RPMI8226 (cell line): ENCODE results near the gene NOB1.
"Not testable (repeated sequence)": the region's sequence is repeated elsewhere in the genome, so short reads cannot be mapped to it uniquely, and the experiment has no call there.

Experiments
- DNase-seq: peaks from one replicate; pipeline ENCODE4 v3.0.0-alpha.2; 2015

The NOB1 gene

GRCh38 chr16:69757375-69757774 lies 2.6 kb upstream of the NOB1 start:
- peak; percentile 20 for DNase-seq

GRCh38 chr16:69756705-69757104 lies 2.0 kb upstream of the NOB1 start:
- peak; percentile 56 for DNase-seq

- no peak for DNase-seq
These were observed 620 bp downstream of the NOB1 start for GRCh38 chr16:69754143-69754468.

- DNase-seq = no peak
These were observed 5.9 kb downstream of the NOB1 start for GRCh38 chr16:69748694-69749345.

GRCh38 chr16:69747115-69747514 lies 7.6 kb downstream of the NOB1 start:
- no peak for DNase-seq

- DNase-seq = no peak
These were observed 8.8 kb downstream of the NOB1 start for GRCh38 chr16:69745959-69746358.

- no peak for DNase-seq
These were observed 9.5 kb downstream of the NOB1 start for GRCh38 chr16:69745232-69745612.

- no peak for DNase-seq
These were observed 10.1 kb downstream of the NOB1 start for GRCh38 chr16:69744363-69745231.

- no peak for DNase-seq
These were observed 12.5 kb downstream of the NOB1 start for GRCh38 chr16:69741951-69742904.

- no peak for DNase-seq
These were observed 13.2 kb downstream of the NOB1 start for GRCh38 chr16:69741519-69741918.

GRCh38 chr16:69732101-69732500 lies 22.6 kb downstream of the NOB1 start:
- DNase-seq = no peak

GRCh38 chr16:69731280-69731679 lies 23.4 kb downstream of the NOB1 start:
- not testable (repeated sequence) for DNase-seq

- not testable (repeated sequence) for DNase-seq
These were observed 25.7 kb downstream of the NOB1 start for GRCh38 chr16:69729030-69729429.

- DNase-seq = no peak
These were observed 26.8 kb downstream of the NOB1 start for GRCh38 chr16:69727916-69728270.

GRCh38 chr16:69726313-69727060 lies 28.2 kb downstream of the NOB1 start, which contains the start of gene NQO1:
Gene NQO1, minus strand, starts transcription at chr16:69726560. Its CDS starts 121 bp downstream, at chr16:69726439.
- peak; percentile 98 for DNase-seq

GRCh38 chr16:69725480-69726312 lies 29.0 kb downstream of the NOB1 start:
- DNase-seq = no peak

GRCh38 chr16:69724981-69725479 lies 29.7 kb downstream of the NOB1 start:
- no peak for DNase-seq

GRCh38 chr16:69724414-69724873 lies 30.3 kb downstream of the NOB1 start:
- DNase-seq = no peak

GRCh38 chr16:69721441-69721957 lies 33.2 kb downstream of the NOB1 start:
- DNase-seq = no peak

GRCh38 chr16:69720822-69721430 lies 33.8 kb downstream of the NOB1 start:
- no peak for DNase-seq
